Smooth muscle cell of the brain vasculature (primary cell): ENCODE results near the gene DCHS2.

Experiments
- DNase-seq: peaks from one replicate; pipeline ENCODE4 v3.0.0-alpha.2; 2012; ENCODE audit warnings: low read depth, low spot score

The DCHS2 gene

GRCh38 chr4:154399259-154399974, 92.2 kb downstream of the DCHS2 start:
- peak; percentile 20 for DNase-seq

GRCh38 chr4:154390324-154390723, 101.3 kb downstream of the DCHS2 start:
- no peak for DNase-seq

GRCh38 chr4:154389148-154389547, 102.5 kb downstream of the DCHS2 start:
- DNase-seq = no peak

- no peak for DNase-seq
These were observed 107.6 kb downstream of the DCHS2 start for GRCh38 chr4:154384012-154384411.

GRCh38 chr4:154376486-154376885, 115.1 kb downstream of the DCHS2 start:
- no peak for DNase-seq

GRCh38 chr4:154368060-154368459, 123.5 kb downstream of the DCHS2 start:
- no peak for DNase-seq

GRCh38 chr4:154367659-154368058, 123.9 kb downstream of the DCHS2 start:
- DNase-seq = no peak

- DNase-seq = no peak
These were observed 124.6 kb downstream of the DCHS2 start for GRCh38 chr4:154366956-154367355.

GRCh38 chr4:154364066-154364845, 127.3 kb downstream of the DCHS2 start:
- no peak for DNase-seq

- no peak for DNase-seq
These were observed 130.1 kb downstream of the DCHS2 start for GRCh38 chr4:154361450-154361849.

GRCh38 chr4:154360491-154360890, 131.1 kb downstream of the DCHS2 start:
- DNase-seq = no peak

GRCh38 chr4:154354883-154355282, 136.7 kb downstream of the DCHS2 start:
- DNase-seq = no peak

- no peak for DNase-seq
These were observed 141.8 kb downstream of the DCHS2 start for GRCh38 chr4:154349829-154350228.

GRCh38 chr4:154348657-154349056, 142.9 kb downstream of the DCHS2 start:
- DNase-seq = no peak

GRCh38 chr4:154345359-154345758, 146.2 kb downstream of the DCHS2 start:
- DNase-seq = no peak

- DNase-seq = no peak
These were observed 146.9 kb downstream of the DCHS2 start for GRCh38 chr4:154344686-154345085.

GRCh38 chr4:154343651-154344050, 147.9 kb downstream of the DCHS2 start:
- DNase-seq = no peak

- no peak for DNase-seq
These were observed 150.2 kb downstream of the DCHS2 start for GRCh38 chr4:154341448-154341847.

GRCh38 chr4:154335588-154335987, 156.0 kb downstream of the DCHS2 start:
- no peak for DNase-seq

- no peak for DNase-seq
These were observed 158.7 kb downstream of the DCHS2 start for GRCh38 chr4:154332681-154333421.

GRCh38 chr4:154329939-154330338, 161.7 kb downstream of the DCHS2 start:
- DNase-seq = no peak

- no peak for DNase-seq
These were observed 162.2 kb downstream of the DCHS2 start for GRCh38 chr4:154329268-154329868.
